ENCODE data around the gene ALKAL2. TPM values are rescaled to one million over a fixed set of nuclear protein-coding genes. Genes with fewer than 3 reads are reported as not detected.
"Not testable (repeated sequence)": the region's sequence is repeated elsewhere in the genome, so short reads cannot be mapped to it uniquely, and the experiment has no call there.

ALKAL2 gene, protein sequence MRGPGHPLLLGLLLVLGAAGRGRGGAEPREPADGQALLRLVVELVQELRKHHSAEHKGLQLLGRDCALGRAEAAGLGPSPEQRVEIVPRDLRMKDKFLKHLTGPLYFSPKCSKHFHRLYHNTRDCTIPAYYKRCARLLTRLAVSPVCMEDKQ
- total RNA-seq: 0.93 TPM in 1 of 2 replicates, not detected in the other

DNA sequence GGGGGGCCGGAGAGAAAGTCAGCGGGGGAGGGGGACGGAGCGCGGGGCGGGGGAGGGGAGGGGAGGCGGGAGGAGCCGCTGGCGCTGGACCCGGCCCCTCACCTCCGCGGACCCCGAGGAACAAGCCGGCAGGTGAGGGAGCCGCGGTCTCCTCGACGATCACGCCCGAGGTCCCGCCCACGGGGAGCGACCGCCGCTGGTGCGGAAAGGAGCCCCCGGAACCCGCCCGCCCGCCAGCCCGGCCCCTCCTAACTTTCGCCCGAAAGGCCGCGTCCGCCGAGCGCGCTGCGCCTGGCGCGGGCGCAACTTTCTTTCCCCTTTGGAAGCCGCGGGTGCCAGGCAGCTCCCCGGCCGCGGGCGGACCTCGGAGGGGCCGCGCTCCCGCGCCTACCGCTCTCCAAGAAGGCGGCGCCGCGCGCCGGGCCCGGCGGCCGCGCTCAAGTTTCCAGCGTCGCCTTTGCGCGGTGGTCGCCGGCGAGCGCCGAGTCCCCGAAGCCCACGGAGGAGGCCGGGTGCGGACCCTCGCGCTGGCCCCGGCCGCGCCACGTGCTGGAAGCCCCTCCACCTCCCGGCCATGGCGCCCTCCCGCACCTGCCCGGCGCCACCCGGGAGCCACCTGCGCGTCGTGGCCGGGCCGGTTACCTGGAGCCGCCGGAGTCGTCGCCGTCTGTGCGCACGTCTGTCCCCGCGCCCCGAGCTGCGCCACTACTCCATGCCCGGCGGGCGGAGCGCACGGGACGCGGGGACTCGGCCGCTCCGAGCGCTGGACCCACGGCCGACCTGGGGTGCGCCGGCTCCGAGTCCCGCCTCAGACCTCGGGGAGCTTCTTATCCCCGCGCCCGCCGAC lies at the start of gene ALKAL2:
Gene ALKAL2 (minus strand): TSS at position 181 of the 847 bp plus-strand sequence. CDS start 256 bp downstream, outside the sequence.
- no peak for DNase-seq (ENCODE audit: extremely low read depth, low read depth, low spot score)

DNA sequence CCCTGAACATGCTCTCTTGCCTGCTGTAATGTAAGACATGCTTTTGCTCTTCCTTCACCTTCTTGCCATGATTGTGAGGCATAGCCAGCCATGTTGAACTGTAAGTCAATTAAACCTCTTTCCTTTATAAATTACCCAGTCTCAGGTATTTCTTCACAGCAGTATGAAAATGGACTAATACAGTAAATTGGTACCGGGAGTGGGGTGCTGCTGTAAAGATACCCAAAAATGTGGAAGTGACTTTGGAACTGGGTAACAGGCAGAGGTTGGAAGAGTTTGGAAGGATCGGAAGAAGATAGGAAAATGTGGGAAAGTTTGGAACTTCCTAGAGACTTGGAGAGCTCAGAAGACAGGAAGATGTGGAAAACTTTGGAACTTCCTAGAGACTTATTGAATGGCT lies 49.1 kb upstream of the ALKAL2 start:
- DNase-seq (ENCODE audit: extremely low read depth, low read depth, low spot score): not testable (repeated sequence)

GRCh38 chr2:336360-336759 lies 48.5 kb upstream of the ALKAL2 start:
- DNase-seq (ENCODE audit: extremely low read depth, low read depth, low spot score): no peak

- no peak for DNase-seq (ENCODE audit: extremely low read depth, low read depth, low spot score)
Measured at GRCh38 chr2:332592-332991, 44.7 kb upstream of the ALKAL2 start.

DNA sequence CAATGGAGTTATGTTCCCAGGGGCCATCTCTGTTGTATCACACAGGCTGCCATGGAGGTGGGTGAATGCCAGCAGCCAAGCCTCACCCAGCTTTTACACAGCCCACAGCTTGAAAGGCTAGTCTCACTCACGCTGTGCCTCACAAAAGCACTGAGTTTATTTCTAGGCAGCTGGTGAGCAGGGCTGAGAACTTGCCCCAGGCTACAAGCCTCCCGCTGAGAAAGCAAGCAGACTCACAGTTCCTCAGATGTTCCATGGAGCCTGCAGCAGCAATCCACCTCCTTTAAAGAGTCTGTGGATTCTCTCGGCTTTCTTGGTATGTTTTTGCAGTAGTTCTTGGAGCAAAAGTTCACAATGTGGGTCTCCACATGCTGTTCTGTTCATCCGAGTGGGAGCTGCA lies 40.9 kb upstream of the ALKAL2 start:
- no peak for DNase-seq (ENCODE audit: extremely low read depth, low read depth, low spot score)

GRCh38 chr2:323035-323434 lies 35.1 kb upstream of the ALKAL2 start:
- no peak for DNase-seq (ENCODE audit: extremely low read depth, low read depth, low spot score)

DNA sequence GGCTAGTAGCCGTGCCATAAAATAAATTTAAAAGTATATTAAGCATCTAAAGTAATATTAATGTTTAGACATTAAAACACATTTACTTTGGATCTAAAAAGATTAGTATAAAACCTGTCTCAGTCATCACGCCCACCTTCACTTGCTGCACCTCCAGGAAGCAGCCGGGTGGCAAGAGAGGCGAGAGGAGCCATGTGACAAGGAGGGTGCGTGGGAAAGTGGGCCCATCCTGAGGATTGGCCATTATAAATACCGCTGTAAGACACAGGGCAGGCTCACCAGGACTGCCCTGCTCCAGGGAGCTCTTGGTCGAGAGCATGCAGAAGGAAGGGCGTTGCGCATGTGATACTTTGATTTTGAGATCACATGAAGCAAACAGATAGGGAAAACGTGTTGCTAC lies 34.4 kb upstream of the ALKAL2 start:
- DNase-seq (ENCODE audit: extremely low read depth, low read depth, low spot score): no peak

DNA sequence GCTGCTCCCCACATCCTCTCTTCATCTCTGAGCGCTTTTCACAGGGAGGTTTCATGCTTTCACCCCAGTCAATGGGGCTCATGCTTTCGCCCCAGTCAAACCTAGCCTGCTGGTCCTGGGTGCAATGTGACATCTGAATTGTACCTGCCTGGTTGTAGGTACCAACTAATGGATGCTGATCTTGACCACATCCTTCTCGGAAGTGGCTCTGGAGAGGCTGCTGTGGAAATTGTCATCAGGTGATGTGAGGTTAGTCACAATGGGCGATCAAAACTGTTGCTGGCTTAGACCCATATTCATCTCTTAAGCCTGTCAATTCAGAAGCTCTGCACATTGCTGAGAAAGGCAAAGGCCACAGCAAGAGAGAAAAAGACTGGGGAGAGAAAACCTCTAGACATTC lies 32.7 kb upstream of the ALKAL2 start:
- DNase-seq (ENCODE audit: extremely low read depth, low read depth, low spot score): no peak

DNA sequence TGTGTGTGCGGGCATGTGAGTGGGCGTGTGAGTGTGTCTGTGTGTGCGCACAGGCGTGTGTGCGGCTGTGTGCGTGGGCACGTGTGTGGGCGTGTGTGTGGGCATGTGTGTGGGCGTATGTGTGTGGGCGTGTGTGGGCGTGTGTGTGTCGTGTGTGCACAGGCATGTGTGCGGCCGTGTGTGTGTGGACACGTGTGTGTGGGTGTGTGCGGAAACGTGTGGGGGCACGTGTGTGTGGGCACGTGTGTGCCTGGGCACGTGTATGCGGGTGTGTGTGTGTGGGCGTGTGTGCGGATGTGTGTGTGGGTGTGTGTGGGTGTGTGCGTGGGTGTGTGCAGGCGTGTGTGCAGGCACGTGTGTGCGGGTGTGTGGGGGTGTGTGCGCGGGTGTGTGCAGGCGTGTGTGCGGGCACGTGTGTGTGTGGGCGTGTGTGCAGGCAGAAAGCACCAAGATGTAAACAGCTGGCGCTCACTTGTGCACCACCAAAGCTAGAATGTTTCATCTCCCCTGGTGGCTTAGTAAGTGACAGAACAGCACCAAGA lies 31.2 kb upstream of the ALKAL2 start:
- no peak for DNase-seq (ENCODE audit: extremely low read depth, low read depth, low spot score)

DNA sequence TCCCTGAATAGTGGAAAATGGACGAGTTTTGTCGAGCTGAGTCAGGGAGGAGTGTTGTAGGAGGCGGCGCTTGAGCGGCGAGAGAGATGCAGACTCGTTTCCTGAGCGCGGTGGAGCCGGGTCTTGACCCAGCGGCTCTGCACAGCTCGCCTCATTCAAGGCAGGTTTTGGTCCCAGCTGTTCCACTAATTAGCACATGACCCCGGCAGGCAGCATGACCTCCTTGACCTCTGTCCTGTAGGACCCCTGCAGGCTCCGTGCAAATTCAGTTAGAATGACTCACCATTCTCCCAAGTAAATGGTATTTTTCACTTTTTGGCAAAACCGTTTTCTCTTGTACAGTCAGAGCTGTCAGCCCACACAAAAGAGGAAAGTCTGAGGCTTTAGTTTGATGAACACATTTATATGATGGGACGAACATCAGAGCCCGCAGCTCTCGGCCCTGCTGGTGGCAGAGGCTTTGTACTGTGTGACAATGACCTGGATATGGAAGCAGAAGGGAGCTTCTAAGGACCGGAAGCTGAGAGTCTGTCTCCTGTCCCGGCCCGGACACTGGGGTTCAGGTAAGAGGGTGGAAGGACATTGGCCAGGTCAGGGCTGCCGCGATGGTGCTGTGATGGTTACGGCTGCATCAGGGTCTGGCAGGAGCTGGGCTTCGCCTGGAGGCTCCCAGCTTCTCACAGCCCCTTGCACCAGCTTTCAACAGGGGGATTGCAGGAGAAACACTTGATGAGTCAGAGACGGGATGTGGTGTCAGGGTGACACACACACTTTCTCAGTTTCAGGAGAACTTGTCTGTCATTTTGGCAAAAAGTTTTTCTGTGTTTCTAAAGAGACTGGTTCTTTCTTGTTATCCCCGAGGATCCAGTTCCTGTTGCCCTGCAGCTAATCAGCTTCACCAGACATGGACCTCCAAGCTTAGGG lies 29.9 kb upstream of the ALKAL2 start:
- no peak for DNase-seq (ENCODE audit: extremely low read depth, low read depth, low spot score)

DNA sequence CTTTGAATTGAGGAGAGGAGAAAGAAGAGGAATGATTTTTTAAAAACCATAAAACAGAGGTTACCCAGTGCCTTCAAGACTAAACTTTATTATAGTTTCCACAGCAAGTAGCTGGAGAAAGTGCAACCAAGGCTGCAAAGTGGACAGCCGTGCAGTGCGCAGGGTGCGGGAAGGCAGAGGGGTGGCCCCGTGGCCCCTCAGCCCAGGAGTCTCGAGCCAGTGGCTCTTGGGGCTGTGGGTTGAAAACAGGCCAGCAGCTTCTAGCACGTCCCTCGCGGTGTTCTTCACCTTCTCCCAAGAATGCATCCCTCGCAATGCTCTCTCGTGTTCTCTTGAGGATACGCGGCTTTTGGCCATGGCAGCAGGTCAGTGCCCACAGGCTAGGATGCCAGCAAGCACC lies 28.5 kb upstream of the ALKAL2 start:
- no peak for DNase-seq (ENCODE audit: extremely low read depth, low read depth, low spot score)

- DNase-seq (ENCODE audit: extremely low read depth, low read depth, low spot score): not testable (repeated sequence)
Measured at GRCh38 chr2:315925-316324, 28.0 kb upstream of the ALKAL2 start.

GRCh38 chr2:314561-315336 lies 26.9 kb upstream of the ALKAL2 start:
- no peak for DNase-seq (ENCODE audit: extremely low read depth, low read depth, low spot score)

DNA sequence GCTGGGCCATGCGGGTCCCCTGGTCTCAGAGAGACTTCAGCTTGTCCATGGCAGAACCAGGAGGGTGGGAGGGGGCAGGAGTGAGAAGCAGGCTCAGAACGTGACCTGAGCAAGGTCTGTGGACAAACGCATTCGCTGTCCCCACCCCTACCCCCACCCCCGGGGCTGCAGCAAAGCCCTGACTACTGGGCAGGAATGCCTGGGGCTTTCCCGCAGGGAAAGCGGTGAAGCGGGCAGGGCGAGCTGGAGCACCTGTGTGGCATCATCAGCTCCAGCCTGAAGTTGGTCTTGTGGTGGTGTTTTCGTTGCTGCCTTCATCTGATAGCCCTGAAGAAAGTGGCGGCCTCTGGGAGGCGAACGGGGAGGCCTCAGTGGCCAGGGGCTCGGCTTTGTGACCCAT lies 26.1 kb upstream of the ALKAL2 start:
- DNase-seq (ENCODE audit: extremely low read depth, low read depth, low spot score): no peak

DNA sequence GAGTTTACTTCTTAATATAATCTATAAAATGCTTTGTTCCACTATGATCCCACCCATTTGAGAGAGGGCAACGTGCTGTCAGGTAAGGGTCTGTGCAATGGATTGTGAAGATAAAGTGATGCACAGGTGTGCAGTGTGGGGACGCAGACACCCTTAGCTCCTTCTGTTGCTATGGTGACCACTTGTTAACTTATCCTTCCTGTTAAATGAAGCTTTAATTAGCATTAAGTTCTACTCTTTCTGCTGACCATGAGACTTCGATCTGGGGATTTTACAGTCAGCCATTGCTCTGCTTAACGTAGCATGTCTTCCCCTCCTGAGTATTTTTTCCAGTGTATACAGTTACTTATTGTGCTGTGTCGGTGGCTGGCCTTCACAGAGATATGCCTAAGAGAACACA lies 23.1 kb upstream of the ALKAL2 start:
- no peak for DNase-seq (ENCODE audit: extremely low read depth, low read depth, low spot score)

- DNase-seq (ENCODE audit: extremely low read depth, low read depth, low spot score): no peak
Measured at GRCh38 chr2:309954-310510, 22.1 kb upstream of the ALKAL2 start.

GRCh38 chr2:309148-309953 lies 21.5 kb upstream of the ALKAL2 start:
- no peak for DNase-seq (ENCODE audit: extremely low read depth, low read depth, low spot score)

- no peak for DNase-seq (ENCODE audit: extremely low read depth, low read depth, low spot score)
Measured at GRCh38 chr2:305366-305765, 17.5 kb upstream of the ALKAL2 start.

DNA sequence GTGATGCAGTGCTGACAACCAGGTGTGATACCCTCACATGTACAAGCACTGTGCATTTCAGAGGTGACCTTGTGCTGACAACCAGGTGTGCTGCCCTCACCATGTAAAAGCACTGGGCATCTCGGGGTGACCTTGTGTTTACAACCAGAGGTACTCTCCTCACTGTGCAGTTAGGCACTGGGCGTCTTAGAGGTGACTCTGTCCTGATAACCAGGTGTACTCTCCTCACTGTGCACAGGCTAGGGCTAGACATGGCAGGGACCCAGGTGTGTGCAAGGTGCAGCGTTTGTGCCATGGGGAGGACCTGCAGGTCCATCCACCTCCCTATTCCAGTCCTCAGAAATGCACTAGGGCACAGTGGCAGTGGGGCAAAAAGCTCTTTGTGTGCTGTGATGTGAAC lies 8.5 kb upstream of the ALKAL2 start:
- DNase-seq (ENCODE audit: extremely low read depth, low read depth, low spot score): no peak

Measured in glomerular endothelial cell (primary cell).